Astrocyte (in vitro differentiated cells and primary cell): ENCODE data around the gene TMC8. TPM values are rescaled to one million over a fixed set of nuclear protein-coding genes. Genes with fewer than 3 reads are reported as not detected.

ENCODE experiments used
- DNase-seq: peaks from one replicate; pipeline ENCODE4 v3.0.0-alpha.2; 2010; ENCODE audit warnings: low read depth
- FAIRE-seq: peaks from 2 replicates; lab custom pipeline; 2011; peaks lifted over from hg19 to GRCh38; lab: Jason Lieb, UNC
- H2AFZ ChIP-seq: 2 replicates; pipeline ENCODE4 v1.6.0; 2012; ENCODE audit warnings: low read depth, low read length, inconsistent platforms
- H3K27ac ChIP-seq: 2 replicates; pipeline ENCODE4 v1.5.1; 2011; ENCODE audit warnings: low read depth, low read length, inconsistent platforms
- H3K27me3 ChIP-seq: 2 replicates; pipeline ENCODE4 v1.6.0; 2011; ENCODE audit warnings: low read length, inconsistent platforms; ENCODE audit not compliant: insufficient read depth
- H3K36me3 ChIP-seq: 2 replicates; pipeline ENCODE4 v1.5.1; 2011; ENCODE audit warnings: low read length, inconsistent platforms; ENCODE audit not compliant: insufficient read depth
- H3K4me1 ChIP-seq: 2 replicates; pipeline ENCODE4 v1.5.1; 2011; ENCODE audit warnings: low read length, inconsistent platforms; ENCODE audit not compliant: insufficient read depth
- H3K4me2 ChIP-seq: 2 replicates; pipeline ENCODE4 v1.6.0; 2012; ENCODE audit warnings: low read length, inconsistent platforms
- H3K4me3 ChIP-seq: 2 replicates; pipeline ENCODE4 v1.5.1; 2011; ENCODE audit warnings: low read depth, mild to moderate bottlenecking, low read length, inconsistent platforms; ENCODE audit not compliant: insufficient read depth
- H3K79me2 ChIP-seq: 2 replicates; pipeline ENCODE4 v1.6.0; 2012; ENCODE audit warnings: mild to moderate bottlenecking, low read length, inconsistent platforms; ENCODE audit not compliant: insufficient read depth
- H3K9ac ChIP-seq: 2 replicates; pipeline ENCODE4 v1.6.0; 2012; ENCODE audit warnings: mild to moderate bottlenecking, low read length, inconsistent platforms
- H3K9me3 ChIP-seq: 2 replicates; pipeline ENCODE4 v1.5.1; 2012; ENCODE audit warnings: low read depth, mild to moderate bottlenecking, low read length, inconsistent platforms; ENCODE audit not compliant: insufficient read depth
- H4K20me1 ChIP-seq: 2 replicates; pipeline ENCODE4 v1.6.0; 2012; ENCODE audit warnings: low read length, inconsistent platforms; ENCODE audit not compliant: insufficient read depth
- H3K27ac Mint-ChIP-seq: one replicate; pipeline ENCODE4 v1.8.0; 2021; ENCODE audit warnings: mild to moderate bottlenecking, mixed read lengths; ENCODE audit not compliant: unreplicated experiment
- H3K27me3 Mint-ChIP-seq: one replicate; pipeline ENCODE4 v1.8.0; 2021; ENCODE audit warnings: low read depth, mixed read lengths; ENCODE audit not compliant: unreplicated experiment
- H3K36me3 Mint-ChIP-seq: one replicate; pipeline ENCODE4 v1.8.0; 2021; ENCODE audit warnings: low read depth, mixed read lengths; ENCODE audit not compliant: unreplicated experiment
- H3K4me1 Mint-ChIP-seq: one replicate; pipeline ENCODE4 v1.8.0; 2021; ENCODE audit warnings: low read depth, mixed read lengths; ENCODE audit not compliant: unreplicated experiment
- H3K4me3 Mint-ChIP-seq: one replicate; pipeline ENCODE4 v1.8.0; 2021; ENCODE audit warnings: mild to moderate bottlenecking, moderate library complexity, mixed read lengths; ENCODE audit not compliant: unreplicated experiment
- H3K9me3 Mint-ChIP-seq: one replicate; pipeline ENCODE4 v1.8.0; 2021; ENCODE audit warnings: mild to moderate bottlenecking, mixed read lengths; ENCODE audit not compliant: unreplicated experiment
- EZH2 ChIP-seq: IDR thresholded peaks from 2 replicates; pipeline ENCODE4 v1.6.1; 2012; ENCODE audit warnings: mild to moderate bottlenecking, low read length, inconsistent platforms; ENCODE audit not compliant: insufficient read depth
- total RNA-seq: library from RNA; stranded (reverse); gene quantifications from 2 replicates; pipeline ENCODE4 v1.2.1, GENCODE V29; 2021
- TF ChIP-seq, protein P1 (sequence below): IDR thresholded peaks from 2 replicates; pipeline ENCODE4 v1.5.1; 2011; ENCODE audit warnings: low read depth, mild to moderate bottlenecking, inconsistent platforms, low read length, moderate library complexity; ENCODE audit not compliant: insufficient read depth

TMC8 gene
- total RNA-seq, 1 donor from 2014 or later = 0.27 TPM

DNA sequence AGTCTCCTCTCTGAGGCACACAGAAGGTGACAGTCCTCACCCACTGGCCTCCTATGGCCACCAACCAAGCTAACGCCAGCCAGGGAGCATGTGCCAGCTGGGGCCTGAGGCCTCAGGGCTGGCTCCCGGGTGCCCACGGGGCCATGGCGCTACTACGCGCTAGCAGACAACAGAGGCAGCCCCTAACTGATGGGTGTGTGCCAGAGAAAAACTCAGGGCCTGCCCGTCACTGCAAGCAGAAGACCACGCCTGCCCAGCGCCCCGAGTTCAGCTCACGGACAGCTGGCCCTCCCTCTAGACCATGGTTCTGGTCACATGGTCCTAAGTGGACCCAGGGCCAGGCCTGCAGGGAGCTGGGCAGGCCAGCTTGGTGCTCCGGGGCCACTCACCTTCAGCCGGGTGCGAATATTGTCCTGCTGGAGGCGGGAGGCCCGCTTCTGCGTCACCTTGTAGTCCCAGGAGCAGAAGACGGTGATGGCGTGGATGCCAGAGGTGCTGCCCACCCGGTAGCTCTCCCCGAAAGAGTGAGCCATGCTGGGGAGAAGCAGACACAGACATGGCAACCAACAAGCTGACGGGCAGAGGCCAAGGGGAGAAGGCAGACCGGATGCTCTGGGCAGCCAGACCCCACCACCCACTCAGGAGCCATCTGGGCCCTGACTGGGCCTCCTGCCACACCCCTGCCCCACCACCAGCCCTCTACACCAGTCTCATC, 8.2 kb upstream of the TMC8 start:
- H3K27me3 ChIP-seq = peaks cover 3% of the 10 kb centered on the region
- no peak overlapping the region for H2AFZ ChIP-seq
- Mint-ChIP-seq H3K27me3 (peaks cover 2% of the 10 kb centered on the region), H3K36me3 (peaks cover 4% of the 10 kb centered on the region), H3K4me3 (no peak overlapping the region), H3K27ac (no peak overlapping the region), H3K9me3 (no peaks in the 10 kb centered on the region), H3K4me1 (no peaks in the 10 kb centered on the region)
- no peaks in the 10 kb centered on the region for H3K9me3 ChIP-seq
- no peak for DNase-seq
- no peak overlapping the region for H3K4me3 ChIP-seq
- no peaks in the 10 kb centered on the region for H3K79me2 ChIP-seq
- no peak for FAIRE-seq
- H3K27ac ChIP-seq = no peak overlapping the region
- H3K4me1 ChIP-seq = no peaks in the 10 kb centered on the region
- H3K9ac ChIP-seq = no peak overlapping the region
- H4K20me1 ChIP-seq = no peaks in the 10 kb centered on the region
- no peaks in the 10 kb centered on the region for H3K36me3 ChIP-seq
- no peak for TF ChIP-seq EZH2
- TF ChIP-seq, protein P1, sequence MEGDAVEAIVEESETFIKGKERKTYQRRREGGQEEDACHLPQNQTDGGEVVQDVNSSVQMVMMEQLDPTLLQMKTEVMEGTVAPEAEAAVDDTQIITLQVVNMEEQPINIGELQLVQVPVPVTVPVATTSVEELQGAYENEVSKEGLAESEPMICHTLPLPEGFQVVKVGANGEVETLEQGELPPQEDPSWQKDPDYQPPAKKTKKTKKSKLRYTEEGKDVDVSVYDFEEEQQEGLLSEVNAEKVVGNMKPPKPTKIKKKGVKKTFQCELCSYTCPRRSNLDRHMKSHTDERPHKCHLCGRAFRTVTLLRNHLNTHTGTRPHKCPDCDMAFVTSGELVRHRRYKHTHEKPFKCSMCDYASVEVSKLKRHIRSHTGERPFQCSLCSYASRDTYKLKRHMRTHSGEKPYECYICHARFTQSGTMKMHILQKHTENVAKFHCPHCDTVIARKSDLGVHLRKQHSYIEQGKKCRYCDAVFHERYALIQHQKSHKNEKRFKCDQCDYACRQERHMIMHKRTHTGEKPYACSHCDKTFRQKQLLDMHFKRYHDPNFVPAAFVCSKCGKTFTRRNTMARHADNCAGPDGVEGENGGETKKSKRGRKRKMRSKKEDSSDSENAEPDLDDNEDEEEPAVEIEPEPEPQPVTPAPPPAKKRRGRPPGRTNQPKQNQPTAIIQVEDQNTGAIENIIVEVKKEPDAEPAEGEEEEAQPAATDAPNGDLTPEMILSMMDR = no peak
- no peak overlapping the region for H3K4me2 ChIP-seq

DNA sequence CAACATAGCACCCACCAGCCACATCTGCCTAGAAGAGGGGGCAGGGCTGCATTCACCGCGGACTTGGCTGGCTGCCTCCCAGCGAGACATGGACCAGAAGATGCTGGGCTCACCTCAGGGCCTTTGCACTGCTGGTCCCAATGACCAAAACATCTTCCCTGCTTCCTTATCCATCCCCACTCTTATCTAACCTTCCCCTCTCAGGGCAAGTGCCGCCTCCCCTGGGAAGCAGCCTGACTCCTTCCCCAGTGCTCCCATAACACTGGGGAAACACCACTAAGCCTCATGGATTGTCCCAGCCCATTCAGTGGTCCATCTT, 7.7 kb upstream of the TMC8 start:
- H3K27me3 ChIP-seq = peaks cover 6% of the 10 kb centered on the region
- Mint-ChIP-seq H3K9me3 (no peaks in the 10 kb centered on the region), H3K36me3 (peaks cover 4% of the 10 kb centered on the region), H3K27me3 (peaks cover 2% of the 10 kb centered on the region), H3K4me3 (no peak overlapping the region), H3K27ac (no peak overlapping the region), H3K4me1 (no peaks in the 10 kb centered on the region)
- H3K4me2 ChIP-seq = no peak overlapping the region
- no peak overlapping the region for H2AFZ ChIP-seq
- TF ChIP-seq EZH2 = no peak
- TF ChIP-seq, protein P1 = no peak
- no peak for FAIRE-seq
- peaks cover 4% of the 10 kb centered on the region for H3K4me1 ChIP-seq
- H3K36me3 ChIP-seq = no peaks in the 10 kb centered on the region
- H3K79me2 ChIP-seq = no peaks in the 10 kb centered on the region
- H4K20me1 ChIP-seq = no peaks in the 10 kb centered on the region
- no peak for DNase-seq
- H3K27ac ChIP-seq = no peak overlapping the region
- H3K9ac ChIP-seq = no peak overlapping the region
- H3K9me3 ChIP-seq = no peaks in the 10 kb centered on the region
- no peak overlapping the region for H3K4me3 ChIP-seq

DNA sequence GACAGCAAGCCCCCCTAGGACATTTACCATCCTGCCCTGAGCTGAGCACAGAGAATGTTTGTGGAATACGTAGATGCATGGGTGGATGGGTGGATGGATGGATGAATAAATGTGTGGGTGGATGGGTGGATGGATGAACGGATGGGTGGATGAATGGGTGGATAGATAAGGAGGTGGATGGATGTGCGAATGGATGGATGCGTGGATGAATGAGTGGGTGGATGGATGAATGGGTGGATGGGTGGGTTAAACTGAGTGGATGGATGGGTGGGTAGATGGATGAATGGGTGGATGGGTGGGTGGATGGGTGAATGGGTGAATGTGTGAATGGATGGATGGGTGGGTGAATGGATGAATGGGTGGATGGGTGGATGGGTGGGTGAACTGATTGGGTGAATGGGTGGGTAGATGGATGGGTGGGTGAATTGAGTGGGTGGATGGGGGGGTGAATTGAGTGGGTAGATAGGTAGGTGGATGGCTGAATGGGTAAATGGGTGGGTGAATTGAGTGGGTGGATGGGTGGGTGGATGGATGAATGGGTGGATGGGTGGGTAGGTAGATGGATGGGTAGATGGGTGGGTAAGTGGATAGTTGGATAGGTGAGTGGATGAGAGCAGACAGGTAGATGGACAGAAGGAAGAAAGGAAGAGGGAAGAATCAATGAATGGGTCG, 7.2 kb upstream of the TMC8 start:
- peaks cover 5% of the 10 kb centered on the region for H3K4me1 ChIP-seq
- H3K27ac Mint-ChIP-seq = no peak overlapping the region
- H3K27ac ChIP-seq = no peak overlapping the region
- H3K4me1 Mint-ChIP-seq = no peaks in the 10 kb centered on the region
- H3K9me3 ChIP-seq = no peaks in the 10 kb centered on the region
- DNase-seq (no peak), FAIRE-seq (no peak)
- no peaks in the 10 kb centered on the region for H4K20me1 ChIP-seq
- H3K9ac ChIP-seq = no peak overlapping the region
- peaks cover 4% of the 10 kb centered on the region for H3K36me3 Mint-ChIP-seq
- TF ChIP-seq, protein P1 = no peak
- no peaks in the 10 kb centered on the region for H3K36me3 ChIP-seq
- no peaks in the 10 kb centered on the region for H3K79me2 ChIP-seq
- peaks cover 7% of the 10 kb centered on the region for H3K27me3 ChIP-seq
- H3K4me3 Mint-ChIP-seq = no peak overlapping the region
- no peaks in the 10 kb centered on the region for H3K27me3 Mint-ChIP-seq
- no peaks in the 10 kb centered on the region for H3K9me3 Mint-ChIP-seq
- H2AFZ ChIP-seq = no peak overlapping the region
- no peak overlapping the region for H3K4me2 ChIP-seq
- no peak overlapping the region for H3K4me3 ChIP-seq
